Effector memory CD4-positive, alpha-beta T cell (primary cell): ENCODE results near the gene MKI67.
"Not testable (repeated sequence)": the region's sequence is repeated elsewhere in the genome, so short reads cannot be mapped to it uniquely, and the experiment has no call there.

Experiments used
- DNase-seq, 3 donors: peaks; one replicate each; pipeline ENCODE4 v3.0.0-alpha.2; 2020
- H3K27ac ChIP-seq: 2 replicates; pipeline ENCODE4 v1.7.0; 2013; ENCODE audit warnings: mild to moderate bottlenecking, low read length, moderate library complexity; ENCODE audit not compliant: insufficient read depth, poor library complexity, severe bottlenecking
- H3K27me3 ChIP-seq: replicated peaks from 2 replicates; pipeline ENCODE4 v1.7.0; 2013; ENCODE audit warnings: mild to moderate bottlenecking, low read length; ENCODE audit not compliant: insufficient read depth, control insufficient read depth, poor library complexity, severe bottlenecking
- H3K36me3 ChIP-seq: 2 replicates; pipeline ENCODE4 v1.7.0; 2013; ENCODE audit warnings: mild to moderate bottlenecking, low read length, moderate library complexity; ENCODE audit not compliant: control insufficient read depth, insufficient read depth
- H3K4me1 ChIP-seq: 2 replicates; pipeline ENCODE4 v1.7.0; 2013; ENCODE audit warnings: low read length, mild to moderate bottlenecking; ENCODE audit not compliant: control insufficient read depth, insufficient read depth, poor library complexity, severe bottlenecking
- H3K4me3 ChIP-seq: 2 replicates; pipeline ENCODE4 v1.7.0; 2013; ENCODE audit warnings: low read length, low read depth, mild to moderate bottlenecking; ENCODE audit not compliant: insufficient read depth, poor library complexity, severe bottlenecking
- H3K9me3 ChIP-seq: 2 replicates; pipeline ENCODE4 v1.7.0; 2013; ENCODE audit warnings: mild to moderate bottlenecking, low read length, moderate library complexity; ENCODE audit not compliant: control insufficient read depth

Gene MKI67

GRCh38 chr10:128097783-128098182, 28.4 kb downstream of the MKI67 start:
- no peaks in the 10 kb centered on the region for H3K27me3 ChIP-seq
- H3K4me3 ChIP-seq, result no peak overlapping the region
- DNase-seq, result no peak
- H3K36me3 ChIP-seq, result no peaks in the 10 kb centered on the region
- H3K4me1 ChIP-seq, result peaks cover 11% of the 10 kb centered on the region
- H3K27ac ChIP-seq, result no peak overlapping the region
- H3K9me3 ChIP-seq, result no peaks in the 10 kb centered on the region

DNA sequence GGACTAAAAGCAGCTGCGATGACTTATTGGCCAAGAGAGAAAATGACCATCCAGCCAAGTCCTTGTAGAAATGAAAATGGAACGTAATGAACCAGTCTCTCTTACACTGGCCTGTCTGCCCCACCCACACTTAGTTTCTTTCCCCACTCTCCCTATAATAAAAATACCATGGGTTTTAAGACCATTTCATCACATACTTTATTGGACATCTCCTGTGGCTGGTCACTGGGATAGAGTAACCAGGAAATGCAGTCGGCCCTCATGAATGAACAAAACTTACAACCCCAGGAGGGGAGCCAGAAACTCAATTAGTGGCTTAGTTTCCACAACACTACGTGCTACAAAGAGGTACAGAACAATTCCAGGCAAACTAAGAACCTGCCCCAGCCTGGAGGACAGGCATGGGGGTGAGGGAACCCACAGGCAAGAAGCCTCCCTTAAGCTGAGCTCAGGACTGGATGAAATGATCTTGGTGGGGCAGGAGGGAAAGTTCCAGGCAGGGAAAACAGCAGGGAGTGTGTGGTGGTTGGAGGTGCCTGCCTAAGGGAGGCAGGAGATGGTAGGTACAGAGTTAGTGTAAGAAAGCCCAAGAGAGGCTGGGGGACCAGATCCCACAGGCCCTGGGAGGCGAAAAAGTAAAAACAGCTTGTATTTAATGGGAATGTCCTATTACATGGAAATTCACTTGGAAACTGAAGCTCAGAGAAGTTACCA, 29.6 kb downstream of the MKI67 start:
- Histone ChIP-seq H3K4me1 (peaks cover 11% of the 10 kb centered on the region), H3K27ac (no peak overlapping the region), H3K36me3 (no peaks in the 10 kb centered on the region), H3K9me3 (no peaks in the 10 kb centered on the region), H3K4me3 (no peak overlapping the region), H3K27me3 (no peaks in the 10 kb centered on the region)
- no peak for DNase-seq

DNA sequence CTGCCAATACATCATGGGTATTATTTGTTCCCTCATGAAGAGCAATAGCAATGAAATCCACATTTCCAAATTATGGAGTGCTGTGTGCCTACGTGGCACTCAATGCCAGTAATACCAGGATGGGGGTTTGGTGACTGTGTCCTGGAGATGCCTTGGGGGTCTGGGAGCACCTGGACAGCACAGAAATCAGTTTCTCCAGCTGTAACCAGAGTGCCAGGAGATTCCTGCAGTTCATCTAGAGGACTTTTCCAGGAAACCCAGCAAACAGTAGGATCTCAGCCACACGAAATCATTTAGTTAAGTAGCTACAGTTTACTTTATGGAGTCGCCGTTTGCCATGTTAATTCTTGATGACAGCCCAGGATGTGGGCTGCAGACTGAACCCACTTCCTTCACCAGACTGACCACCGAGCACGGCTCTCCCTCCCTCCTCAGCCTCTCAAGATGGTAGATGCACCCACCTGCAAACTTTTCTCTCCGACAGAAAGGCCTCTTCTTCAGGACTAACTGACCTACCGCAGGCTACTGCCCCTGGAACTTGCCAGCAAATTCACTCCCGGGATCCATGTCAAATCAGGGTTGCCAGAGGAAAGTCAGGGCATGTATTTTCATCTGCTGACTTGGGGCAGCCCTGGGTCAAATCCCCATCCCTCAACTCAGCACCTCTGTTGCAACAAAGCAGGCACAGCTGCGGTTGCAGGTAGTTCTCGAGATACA, 30.3 kb downstream of the MKI67 start:
- H3K9me3 ChIP-seq, result no peaks in the 10 kb centered on the region
- peaks cover 11% of the 10 kb centered on the region for H3K4me1 ChIP-seq
- no peak overlapping the region for H3K27ac ChIP-seq
- H3K27me3 ChIP-seq, result no peaks in the 10 kb centered on the region
- H3K36me3 ChIP-seq, result no peaks in the 10 kb centered on the region
- DNase-seq, result no peak
- no peak overlapping the region for H3K4me3 ChIP-seq

- Histone ChIP-seq H3K4me1 (peaks cover 11% of the 10 kb centered on the region), H3K36me3 (no peaks in the 10 kb centered on the region), H3K27ac (no peak overlapping the region), H3K9me3 (no peaks in the 10 kb centered on the region), H3K4me3 (no peak overlapping the region), H3K27me3 (no peaks in the 10 kb centered on the region)
- DNase-seq, result peak in 2 of 3 donors; percentile 36 to 46
Observed at GRCh38 chr10:128095027-128095752, 31.0 kb downstream of the MKI67 start.

GRCh38 chr10:128094596-128094995, 31.6 kb downstream of the MKI67 start:
- not testable (repeated sequence) for H3K4me3 ChIP-seq, DNase-seq, H3K9me3 ChIP-seq, H3K27ac ChIP-seq, H3K36me3 ChIP-seq, H3K27me3 ChIP-seq
- peaks cover 11% of the 10 kb centered on the region for H3K4me1 ChIP-seq

GRCh38 chr10:128092454-128092853, 33.8 kb downstream of the MKI67 start:
- DNase-seq, result no peak
- no peaks in the 10 kb centered on the region for H3K27me3 ChIP-seq
- no peaks in the 10 kb centered on the region for H3K36me3 ChIP-seq
- peaks cover 11% of the 10 kb centered on the region for H3K4me1 ChIP-seq
- no peak overlapping the region for H3K4me3 ChIP-seq
- no peak overlapping the region for H3K27ac ChIP-seq
- no peaks in the 10 kb centered on the region for H3K9me3 ChIP-seq

- Histone ChIP-seq H3K36me3 (no peaks in the 10 kb centered on the region), H3K9me3 (no peaks in the 10 kb centered on the region), H3K27ac (no peak overlapping the region), H3K4me1 (peaks cover 11% of the 10 kb centered on the region), H3K27me3 (no peaks in the 10 kb centered on the region), H3K4me3 (no peak overlapping the region)
- no peak for DNase-seq
Observed at GRCh38 chr10:128091636-128092210, 34.5 kb downstream of the MKI67 start.

DNA sequence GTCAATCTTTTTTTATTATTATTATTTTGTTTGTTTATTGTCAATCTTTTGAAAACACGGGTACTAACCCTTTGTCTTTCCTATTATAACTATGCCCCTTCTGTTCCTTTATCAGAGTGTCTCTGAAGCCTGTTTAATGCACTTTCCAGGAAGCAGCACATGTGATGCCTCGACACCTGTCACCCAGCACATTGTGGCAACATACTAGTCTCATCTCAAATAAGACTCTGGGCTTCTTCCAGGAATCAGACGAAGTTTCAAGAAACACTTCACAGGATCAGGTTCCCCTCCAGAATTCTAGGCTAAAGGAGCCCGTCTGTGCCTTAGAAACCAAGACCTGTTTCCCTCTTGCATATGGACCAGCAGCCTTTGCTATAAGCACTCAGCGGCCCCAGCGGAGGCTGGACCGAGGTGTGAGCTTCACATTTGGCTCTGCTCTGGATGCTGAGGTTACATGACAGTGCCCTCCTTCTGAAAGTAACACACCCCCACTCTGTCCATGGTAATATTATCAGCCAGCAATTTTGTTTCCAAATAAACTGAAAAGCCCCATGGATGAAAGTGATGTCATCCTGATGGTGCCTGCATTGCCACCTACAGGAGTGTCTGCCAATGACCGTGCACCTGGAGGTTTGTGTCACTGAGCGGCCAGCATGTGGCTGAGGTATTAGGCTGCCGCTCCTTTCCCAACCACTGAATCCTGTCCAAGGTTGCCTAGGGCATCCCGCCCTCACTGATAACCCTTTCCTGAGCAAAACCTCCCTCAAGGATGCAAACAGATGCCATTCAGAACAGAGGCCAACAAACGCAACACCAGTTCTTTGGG, 38.1 kb downstream of the MKI67 start:
- H3K4me1 ChIP-seq, result no peaks in the 10 kb centered on the region
- DNase-seq, result no peak
- H3K27me3 ChIP-seq, result no peaks in the 10 kb centered on the region
- H3K9me3 ChIP-seq, result no peaks in the 10 kb centered on the region
- no peak overlapping the region for H3K27ac ChIP-seq
- H3K4me3 ChIP-seq, result no peak overlapping the region
- peaks cover 17% of the 10 kb centered on the region for H3K36me3 ChIP-seq

DNA sequence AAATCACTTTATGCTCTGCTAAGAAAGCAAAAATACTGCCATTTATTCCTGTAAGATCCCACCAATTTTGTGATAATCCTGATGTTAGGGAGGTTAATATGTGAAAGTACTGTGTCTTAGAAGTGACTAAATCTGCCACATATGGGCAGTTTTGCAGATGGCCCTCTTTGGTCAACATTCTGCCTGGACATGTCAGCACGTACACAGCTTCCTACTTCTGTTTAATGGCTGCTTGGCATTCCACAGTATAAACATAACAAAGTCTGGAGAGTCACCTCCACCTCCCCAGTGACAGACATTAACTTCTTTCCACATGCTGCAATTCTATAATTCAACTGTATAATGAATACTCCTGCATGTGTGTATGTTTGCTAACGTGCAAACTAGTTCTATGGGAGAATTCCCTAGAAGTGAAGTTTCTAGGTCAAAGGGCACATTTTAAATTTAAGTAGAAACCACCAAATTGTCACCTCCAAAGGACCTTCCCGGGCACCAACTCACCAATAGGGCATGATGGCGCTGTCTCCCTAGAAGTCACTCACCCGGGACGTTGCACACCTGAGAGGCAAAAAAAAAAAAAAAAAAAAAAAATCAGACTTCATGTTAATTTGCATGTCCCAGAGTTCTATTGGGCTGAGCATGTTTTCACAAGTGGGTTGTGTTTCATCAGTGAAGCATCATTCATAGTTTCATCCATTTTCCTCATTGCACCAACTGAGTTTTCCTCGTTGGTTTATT, 38.9 kb downstream of the MKI67 start:
- Histone ChIP-seq H3K27ac (no peak overlapping the region), H3K36me3 (peaks cover 17% of the 10 kb centered on the region), H3K4me3 (no peak overlapping the region), H3K9me3 (no peaks in the 10 kb centered on the region), H3K4me1 (no peaks in the 10 kb centered on the region), H3K27me3 (no peaks in the 10 kb centered on the region)
- DNase-seq, result no peak
